K562 (cell line): ENCODE data around the gene TBCC.

Source experiments
- ARID2 ChIP-seq: fragments of 450-650 bp; IDR thresholded peaks from 2 replicates; pipeline ENCODE4 v1.6.1; 2017; ENCODE audit warnings: antibody characterized with exemption, mild to moderate bottlenecking
- ATF2 ChIP-seq: sonication (generic); formaldehyde crosslinking; IDR thresholded peaks from 2 replicates; pipeline ENCODE4 v1.8.1; 2022; ENCODE audit warnings: missing genetic modification reagents
- NFIC ChIP-seq: fragments of 450-650 bp; IDR thresholded peaks from 2 replicates; pipeline ENCODE4 v1.6.1; 2017; ENCODE audit warnings: mild to moderate bottlenecking, inconsistent platforms
- NR2C2 ChIP-seq, 2 experiments: fragments of 200-800 bp in 1 of 2; sonication (Bioruptor generic) in 1 of 2; sonication (generic) in 1 of 2; formaldehyde crosslinking in 1 of 2; IDR thresholded peaks; 2 replicates each; pipeline versions ENCODE4 v1.6.1 to v1.8.0; 2016 to 2022; ENCODE audit warnings: mild to moderate bottlenecking in 1 of 2, missing compliant biosample characterization in 1 of 2, missing genetic modification characterization in 1 of 2, missing genetic modification reagents in 1 of 2
- NR3C1 ChIP-seq: sonication (generic); formaldehyde crosslinking; IDR thresholded peaks from 2 replicates; pipeline ENCODE4 v1.8.1; 2022; ENCODE audit warnings: missing genetic modification reagents
- POLR2A ChIP-seq: fragments of 450-650 bp; conservative IDR thresholded peaks from 2 replicates; pipeline ENCODE4 v1.6.1; 2016
- POLR2G ChIP-seq: fragments of 200-400 bp; formaldehyde crosslinking; IDR thresholded peaks from 2 replicates; pipeline ENCODE4 v1.6.1; 2017; ENCODE audit warnings: low read depth, mild to moderate bottlenecking, antibody characterized with exemption, low read length, moderate library complexity
- PRPF4 ChIP-seq: fragments of 200-400 bp; formaldehyde crosslinking; IDR thresholded peaks from one replicate; pipeline ENCODE4 v1.6.1; 2017; ENCODE audit warnings: low read length, low read depth, mild to moderate bottlenecking; ENCODE audit not compliant: insufficient read depth, poor library complexity, severe bottlenecking
- RCOR1 ChIP-seq, 2 experiments: IDR thresholded peaks; 2 replicates each; pipeline ENCODE4 v1.6.1; 2012; ENCODE audit warnings: low read depth in 2 of 2, low read length in 2 of 2, borderline replicate concordance in 1 of 2, improper control_type of control experiment in 1 of 2
- TBL1XR1 ChIP-seq, 2 experiments: IDR thresholded peaks; 2 replicates each; pipeline ENCODE4 v1.6.1; 2012; ENCODE audit warnings: improper control_type of control experiment in 2 of 2, low read length in 2 of 2, mild to moderate bottlenecking in 1 of 2
- TCF7L2 ChIP-seq: fragments of 150-350 bp; IDR thresholded peaks from 2 replicates; pipeline ENCODE4 v1.6.1; 2016; ENCODE audit warnings: low read depth, mild to moderate bottlenecking, low read length, moderate library complexity
- ZFP36 ChIP-seq: fragments of 150-350 bp; IDR thresholded peaks from 2 replicates; pipeline ENCODE4 v1.6.1; 2018; ENCODE audit warnings: low read length, low read depth; ENCODE audit not compliant: partially characterized antibody
- ZNF384 ChIP-seq: IDR thresholded peaks from 2 replicates; pipeline ENCODE4 v1.6.1; 2012; ENCODE audit warnings: low read depth, low read length, improper control_type of control experiment
- TF ChIP-seq, protein P1 (sequence below), 3 experiments: IDR thresholded peaks in 2 of 3; conservative IDR thresholded peaks in 1 of 3; 2 replicates each; pipeline ENCODE4 v1.5.1; 2011 to 2012; ENCODE audit warnings: low read length in 3 of 3, mild to moderate bottlenecking in 3 of 3, control low read depth in 2 of 3, improper control_type of control experiment in 1 of 3, inconsistent platforms in 1 of 3, low read depth in 1 of 3, mixed read lengths in 1 of 3, moderate library complexity in 1 of 3; ENCODE audit not compliant: insufficient read depth in 2 of 3

GRCh38 chr6:42761287-42762067 is 15.6 kb upstream of the TBCC start:
- no peak for TF ChIP-seq POLR2G
- TF ChIP-seq POLR2A: no peak
- no peak for TF ChIP-seq ATF2 (CRISPR knock-in tag)
- no peak for TF ChIP-seq TBL1XR1 (IDR thresholded peaks at IDR 0.05; ENCODE audit: low read length in 2 of 2)
- TF ChIP-seq ARID2: no peak
- no peak for TF ChIP-seq ZFP36
- no peak for TF ChIP-seq ZNF384
- no peak for TF ChIP-seq RCOR1 (IDR thresholded peaks at IDR 0.05; ENCODE audit: borderline replicate concordance in 1 of 2, low read depth in 2 of 2, low read length in 2 of 2)
- no peak for TF ChIP-seq PRPF4
- TF ChIP-seq, protein P1, sequence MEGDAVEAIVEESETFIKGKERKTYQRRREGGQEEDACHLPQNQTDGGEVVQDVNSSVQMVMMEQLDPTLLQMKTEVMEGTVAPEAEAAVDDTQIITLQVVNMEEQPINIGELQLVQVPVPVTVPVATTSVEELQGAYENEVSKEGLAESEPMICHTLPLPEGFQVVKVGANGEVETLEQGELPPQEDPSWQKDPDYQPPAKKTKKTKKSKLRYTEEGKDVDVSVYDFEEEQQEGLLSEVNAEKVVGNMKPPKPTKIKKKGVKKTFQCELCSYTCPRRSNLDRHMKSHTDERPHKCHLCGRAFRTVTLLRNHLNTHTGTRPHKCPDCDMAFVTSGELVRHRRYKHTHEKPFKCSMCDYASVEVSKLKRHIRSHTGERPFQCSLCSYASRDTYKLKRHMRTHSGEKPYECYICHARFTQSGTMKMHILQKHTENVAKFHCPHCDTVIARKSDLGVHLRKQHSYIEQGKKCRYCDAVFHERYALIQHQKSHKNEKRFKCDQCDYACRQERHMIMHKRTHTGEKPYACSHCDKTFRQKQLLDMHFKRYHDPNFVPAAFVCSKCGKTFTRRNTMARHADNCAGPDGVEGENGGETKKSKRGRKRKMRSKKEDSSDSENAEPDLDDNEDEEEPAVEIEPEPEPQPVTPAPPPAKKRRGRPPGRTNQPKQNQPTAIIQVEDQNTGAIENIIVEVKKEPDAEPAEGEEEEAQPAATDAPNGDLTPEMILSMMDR (IDR thresholded peaks at IDR 0.05 in 2 of 3, conservative IDR thresholded peaks at IDR 0.05 in 1 of 3; ENCODE audit: insufficient read depth in 2 of 3, low read depth in 1 of 3, low read length in 3 of 3): no peak
- no peak for TF ChIP-seq NFIC
- no peak for TF ChIP-seq TCF7L2
- TF ChIP-seq NR2C2 (CRISPR knock-in tag; IDR thresholded peaks at IDR 0.05): no peak
- no peak for TF ChIP-seq NR2C2 (tag; IDR thresholded peaks at IDR 0.05)
- TF ChIP-seq NR3C1 (CRISPR knock-in tag): no peak
